Natural killer cell (primary cell): ENCODE measurements around the gene KCNH1. TPM values are rescaled to one million over a fixed set of nuclear protein-coding genes. Genes with fewer than 3 reads are reported as not detected.

Experiments used
- ATAC-seq, 3 donors: fragments of 150-1000 bp in 2 of 3; fragments of 200-7000 bp in 1 of 3; cut with Tn5 transposase; 1 replicate in 1 of 3; 2 replicates in 2 of 3; pipeline ENCODE4 v1.10.0; 2021; ENCODE audit warnings: mild to moderate bottlenecking in 2 of 3, moderate library complexity in 2 of 3
- DNase-seq, 2 donors: peaks; one replicate each; pipeline versions ENCODE4 v3.0.0 to v3.0.0-alpha.2; 2013 to 2021; ENCODE audit warnings: mixed read lengths in 1 of 2
- H3K27ac ChIP-seq: one replicate; pipeline ENCODE4 v1.5.1; 2013; ENCODE audit warnings: mild to moderate bottlenecking, low read length
- H3K27me3 ChIP-seq: one replicate; pipeline ENCODE4 v1.6.1; 2013; ENCODE audit warnings: low read length; ENCODE audit not compliant: control insufficient read depth, insufficient read depth
- H3K36me3 ChIP-seq: one replicate; pipeline ENCODE4 v1.6.1; 2013; ENCODE audit warnings: low read length; ENCODE audit not compliant: control insufficient read depth, insufficient read depth
- H3K4me1 ChIP-seq: one replicate; pipeline ENCODE4 v1.6.1; 2013; ENCODE audit warnings: low read length; ENCODE audit not compliant: control insufficient read depth, insufficient read depth
- H3K4me3 ChIP-seq: one replicate; pipeline ENCODE4 v1.5.1; 2013; ENCODE audit warnings: low read length
- H3K9me3 ChIP-seq: one replicate; pipeline ENCODE4 v1.6.1; 2013; ENCODE audit warnings: low read length; ENCODE audit not compliant: control insufficient read depth, insufficient read depth
- H3K27ac Mint-ChIP-seq, 2 donors: one replicate each; pipeline ENCODE4 v1.8.0; 2022; ENCODE audit warnings: mild to moderate bottlenecking in 2 of 2, mixed read lengths in 2 of 2, moderate library complexity in 1 of 2
- H3K27me3 Mint-ChIP-seq, 2 donors: one replicate each; pipeline ENCODE4 v1.8.0; 2022; ENCODE audit warnings: low read depth in 2 of 2, mixed read lengths in 2 of 2
- H3K36me3 Mint-ChIP-seq: one replicate; pipeline ENCODE4 v1.8.0; 2022; ENCODE audit warnings: mixed read lengths
- H3K4me1 Mint-ChIP-seq, 2 donors: one replicate each; pipeline ENCODE4 v1.8.0; 2022; ENCODE audit warnings: mixed read lengths in 2 of 2
- H3K4me3 Mint-ChIP-seq: one replicate; pipeline ENCODE4 v1.8.0; 2022; ENCODE audit warnings: mild to moderate bottlenecking, moderate library complexity, mixed read lengths
- H3K9me3 Mint-ChIP-seq, 2 donors: one replicate each; pipeline ENCODE4 v1.8.0; 2022; ENCODE audit warnings: mixed read lengths in 2 of 2
- CTCF ChIP-seq: fragments of 200-600 bp; IDR thresholded peaks from one replicate; pipeline ENCODE4 v1.8.0; 2022; ENCODE audit warnings: antibody characterized with exemption
- WGBS: methylation state at CpG from one replicate; pipeline ENCODE4 v1.1.7; 2013; ENCODE audit warnings: missing lambda C conversion rate; ENCODE audit not compliant: insufficient coverage; 5-methylcytosine and 5-hydroxymethylcytosine counted together
- intact Hi-C: fragments of 100-400 bp; cut with micrococcal nuclease; formaldehyde crosslinking; loops from one replicate; pipeline ENCODE4 v1.14.2; 2022
- total RNA-seq, 4 donors: library from RNA; stranded (reverse); fragments of 120-200 nt in 1 of 4; gene quantifications; one replicate each; pipeline versions ENCODE4 v1.2.3 to v1.2.4, GENCODE V29; 2013 to 2022

The KCNH1 gene
- total RNA-seq, 3 donors from 2014 or later (not counting 1 experiment from before 2014, with no cell fraction given): not detected

GRCh38 chr1:210727709-210728108 lies 406.2 kb downstream of the KCNH1 start:
- Mint-ChIP-seq H3K4me3 (no peak overlapping the region), H3K36me3 (no peaks in the 10 kb centered on the region), H3K4me1 (peaks cover 6 to 10% of the 10 kb centered on the region in 2 donors), H3K27ac (no peak overlapping the region), H3K9me3 (no peaks in the 10 kb centered on the region), H3K27me3 (peaks cover 4 to 7% of the 10 kb centered on the region in 2 donors)
- WGBS: 40% methylated on average over 1 of the region's 2 CpGs
- TF ChIP-seq CTCF: no peak
- intact Hi-C loops: no loop called here
- no peaks in the 10 kb centered on the region for H3K9me3 ChIP-seq
- H3K36me3 ChIP-seq: no peaks in the 10 kb centered on the region
- no peaks in the 10 kb centered on the region for H3K4me1 ChIP-seq
- no peak for DNase-seq
- ATAC-seq: no peak
- H3K27me3 ChIP-seq: no peaks in the 10 kb centered on the region
- no peak overlapping the region for H3K27ac ChIP-seq
- no peak overlapping the region for H3K4me3 ChIP-seq

GRCh38 chr1:210726621-210727020 lies 407.3 kb downstream of the KCNH1 start:
- no peak overlapping the region for H3K4me3 ChIP-seq
- H3K4me1 ChIP-seq: no peaks in the 10 kb centered on the region
- Mint-ChIP-seq H3K9me3 (no peaks in the 10 kb centered on the region), H3K4me1 (peaks cover 6 to 10% of the 10 kb centered on the region in 2 donors), H3K36me3 (no peaks in the 10 kb centered on the region), H3K27me3 (peaks cover 4 to 7% of the 10 kb centered on the region in 2 donors), H3K27ac (no peak overlapping the region), H3K4me3 (no peak overlapping the region)
- H3K36me3 ChIP-seq: no peaks in the 10 kb centered on the region
- no peak overlapping the region for H3K27ac ChIP-seq
- no peak for TF ChIP-seq CTCF
- ATAC-seq (peak in 2 of 3 donors; percentile 51 to 52), DNase-seq (peak in 1 of 2 donors; percentile 41)
- 7% methylated on average over 2 of the region's 2 CpGs for WGBS
- no peaks in the 10 kb centered on the region for H3K27me3 ChIP-seq
- intact Hi-C loops: no loop called here
- no peaks in the 10 kb centered on the region for H3K9me3 ChIP-seq

GRCh38 chr1:210724768-210725167 lies 409.2 kb downstream of the KCNH1 start:
- WGBS: 88% methylated on average over 2 of the region's 2 CpGs
- intact Hi-C loops: no loop called here
- no peak for TF ChIP-seq CTCF
- Mint-ChIP-seq H3K27ac (no peak overlapping the region), H3K9me3 (no peaks in the 10 kb centered on the region), H3K27me3 (peaks cover 4 to 7% of the 10 kb centered on the region in 2 donors), H3K4me1 (no peaks in the 10 kb centered on the region), H3K36me3 (no peaks in the 10 kb centered on the region), H3K4me3 (no peak overlapping the region)
- Histone ChIP-seq H3K36me3 (no peaks in the 10 kb centered on the region), H3K27me3 (no peaks in the 10 kb centered on the region), H3K9me3 (no peaks in the 10 kb centered on the region), H3K4me3 (no peak overlapping the region), H3K4me1 (no peaks in the 10 kb centered on the region), H3K27ac (no peak overlapping the region)
- ATAC-seq (no peak), DNase-seq (no peak)

GRCh38 chr1:210723646-210724045 lies 410.3 kb downstream of the KCNH1 start:
- DNase-seq: no peak
- H3K4me3 ChIP-seq: no peak overlapping the region
- H3K27ac ChIP-seq: no peak overlapping the region
- no peak for TF ChIP-seq CTCF
- Mint-ChIP-seq H3K4me3 (no peak overlapping the region), H3K4me1 (no peaks in the 10 kb centered on the region), H3K36me3 (no peaks in the 10 kb centered on the region), H3K27ac (no peak overlapping the region), H3K9me3 (no peaks in the 10 kb centered on the region), H3K27me3 (peaks cover 4 to 7% of the 10 kb centered on the region in 2 donors)
- no peaks in the 10 kb centered on the region for H3K36me3 ChIP-seq
- H3K4me1 ChIP-seq: no peaks in the 10 kb centered on the region
- ATAC-seq: no peak
- 53% methylated on average over 3 of the region's 4 CpGs for WGBS
- H3K27me3 ChIP-seq: no peaks in the 10 kb centered on the region
- intact Hi-C loops: no loop called here
- H3K9me3 ChIP-seq: no peaks in the 10 kb centered on the region
